GM12892 (cell line): ENCODE data around the gene SRCIN1.

Experiments
- POLR2A ChIP-seq: IDR thresholded peaks from 2 replicates; pipeline ENCODE4 v1.6.1; 2011; ENCODE audit warnings: low read depth, low read length, control low read depth
- POLR2AphosphoS5 ChIP-seq: IDR thresholded peaks from 2 replicates; pipeline ENCODE4 v1.6.1; 2011; ENCODE audit warnings: low read depth, low read length, control low read depth
- TAF1 ChIP-seq: IDR thresholded peaks from 2 replicates; pipeline ENCODE4 v1.6.1; 2011; ENCODE audit warnings: low read depth, mild to moderate bottlenecking, control low read depth, low read length, borderline replicate concordance

GRCh38 chr17:38509772-38510420 is 95.9 kb downstream of the SRCIN1 start:
- TF ChIP-seq POLR2A (no peak), POLR2AphosphoS5 (no peak), TAF1 (no peak)
